Activated T-helper 1 cell treated with Interleukin-2 at 50 U/mL for 16 hours (primary cell): ENCODE results near the gene MAP4.

Source experiments
- DNase-seq: peaks from one replicate; pipeline ENCODE4 v3.0.0-alpha.2; 2020; ENCODE audit warnings: low read depth

MAP4 gene

DNA sequence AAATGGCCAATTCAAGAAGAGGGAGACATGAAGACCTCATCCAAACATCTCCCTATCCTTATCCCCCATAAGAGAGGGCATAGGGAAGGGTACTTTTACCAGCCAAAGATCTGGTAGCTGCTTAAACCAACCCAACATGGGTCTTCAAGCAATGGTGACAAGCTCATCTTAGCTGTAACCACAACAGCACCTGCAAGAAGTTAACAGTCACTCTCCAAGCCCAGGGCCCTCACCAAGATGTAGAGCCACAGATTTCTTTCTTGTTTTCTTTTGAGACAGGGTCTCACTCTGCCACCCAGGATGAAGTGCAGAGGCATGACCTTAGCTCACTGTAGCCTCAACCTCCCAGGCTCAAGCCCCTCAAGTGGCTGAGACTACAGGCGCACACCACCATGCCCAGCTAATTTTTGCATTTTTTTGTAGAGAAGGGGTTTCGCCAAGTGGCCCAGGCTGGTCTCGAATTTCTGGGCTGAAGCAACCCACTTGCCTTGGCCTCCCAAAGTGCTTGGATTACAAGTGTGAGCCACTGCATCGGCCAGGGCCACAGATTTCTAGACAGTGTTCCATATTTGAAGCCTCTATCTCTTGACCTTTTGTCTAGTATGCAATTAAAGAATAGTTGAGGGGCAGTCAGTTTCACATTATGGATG, 156.1 kb downstream of the MAP4 start:
- no peak for DNase-seq

DNA sequence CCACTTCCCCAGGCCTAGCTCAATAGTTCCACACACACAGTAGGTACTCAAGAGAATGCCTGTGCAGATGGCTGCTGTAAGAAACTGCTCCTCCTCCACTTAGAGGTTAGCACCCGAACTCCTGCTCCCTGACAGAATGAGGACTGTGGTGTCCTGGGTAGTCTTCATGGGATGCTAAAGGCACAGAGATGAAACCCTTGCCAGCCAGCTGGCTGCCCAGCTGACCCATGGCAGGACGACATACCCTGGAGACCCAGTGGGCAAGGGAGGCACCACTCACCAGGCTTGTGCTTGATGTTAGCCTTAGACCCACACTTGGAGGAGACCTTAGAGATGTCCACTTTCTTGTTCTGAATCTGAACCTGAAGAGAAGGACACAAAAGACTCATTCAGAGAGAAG, 159.1 kb downstream of the MAP4 start:
- no peak for DNase-seq

DNA sequence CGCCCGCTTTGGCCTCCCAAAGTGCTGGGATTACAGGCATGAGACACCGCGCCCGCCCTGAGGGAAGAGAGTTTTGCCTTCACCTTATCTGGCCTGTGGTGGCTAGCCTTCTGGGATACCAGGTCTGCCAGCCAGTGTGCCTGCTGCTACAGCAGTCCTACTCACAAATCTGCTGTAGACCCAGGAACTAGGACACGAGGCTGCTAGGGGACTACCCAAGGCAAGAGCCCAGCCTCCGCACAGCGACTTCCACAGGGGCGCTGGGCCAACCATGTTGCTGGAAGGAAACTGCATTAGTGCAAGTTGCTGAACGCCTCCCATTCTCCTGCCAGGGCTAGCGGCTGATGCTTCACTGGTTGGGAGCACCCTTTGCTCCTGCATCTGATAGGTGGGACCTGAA, 159.5 kb downstream of the MAP4 start:
- DNase-seq: no peak

DNA sequence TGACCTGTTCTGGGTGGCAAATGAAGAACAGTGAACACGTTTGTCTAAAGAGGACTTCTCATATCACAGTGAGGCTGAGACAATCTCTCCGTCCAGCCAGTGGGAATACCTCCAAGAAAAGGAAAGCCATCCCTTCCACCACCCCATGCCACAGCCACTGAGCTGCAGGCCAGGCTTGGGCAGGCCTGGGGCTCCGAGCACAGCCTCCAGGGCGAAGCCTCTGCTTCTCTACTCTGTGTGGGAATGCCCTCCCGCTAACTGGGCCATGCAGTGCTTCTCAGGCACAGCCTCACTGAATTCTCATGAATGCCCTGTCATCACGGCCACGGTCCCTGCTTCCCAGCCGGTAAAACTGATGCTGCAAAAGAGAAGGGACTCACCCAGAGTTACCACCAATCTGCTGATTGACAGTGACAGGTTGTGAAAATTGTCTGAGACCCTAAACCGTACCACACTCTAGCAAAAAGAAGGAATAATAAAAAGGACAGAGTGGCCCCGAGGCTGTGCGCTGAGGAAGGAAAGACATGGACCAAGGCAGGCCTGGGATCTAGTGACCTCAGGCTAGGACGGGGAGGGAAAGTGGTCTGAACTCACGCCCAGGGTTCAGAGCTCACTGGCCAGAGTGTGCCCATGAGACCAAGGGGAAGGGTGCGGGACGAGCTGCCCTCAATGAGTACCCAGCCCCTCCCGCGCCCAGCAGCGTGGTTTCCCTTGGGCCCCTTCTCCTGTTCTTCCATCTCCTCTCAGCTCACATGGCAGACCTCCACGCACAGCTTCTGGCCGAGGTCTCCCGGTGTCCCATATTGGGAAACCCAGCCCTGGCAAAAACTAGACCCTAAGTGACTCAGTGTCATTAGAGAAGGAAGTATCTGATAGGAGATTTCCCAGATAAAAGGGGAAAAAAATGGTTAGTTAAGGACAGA, 160.5 kb downstream of the MAP4 start:
- DNase-seq: no peak

DNA sequence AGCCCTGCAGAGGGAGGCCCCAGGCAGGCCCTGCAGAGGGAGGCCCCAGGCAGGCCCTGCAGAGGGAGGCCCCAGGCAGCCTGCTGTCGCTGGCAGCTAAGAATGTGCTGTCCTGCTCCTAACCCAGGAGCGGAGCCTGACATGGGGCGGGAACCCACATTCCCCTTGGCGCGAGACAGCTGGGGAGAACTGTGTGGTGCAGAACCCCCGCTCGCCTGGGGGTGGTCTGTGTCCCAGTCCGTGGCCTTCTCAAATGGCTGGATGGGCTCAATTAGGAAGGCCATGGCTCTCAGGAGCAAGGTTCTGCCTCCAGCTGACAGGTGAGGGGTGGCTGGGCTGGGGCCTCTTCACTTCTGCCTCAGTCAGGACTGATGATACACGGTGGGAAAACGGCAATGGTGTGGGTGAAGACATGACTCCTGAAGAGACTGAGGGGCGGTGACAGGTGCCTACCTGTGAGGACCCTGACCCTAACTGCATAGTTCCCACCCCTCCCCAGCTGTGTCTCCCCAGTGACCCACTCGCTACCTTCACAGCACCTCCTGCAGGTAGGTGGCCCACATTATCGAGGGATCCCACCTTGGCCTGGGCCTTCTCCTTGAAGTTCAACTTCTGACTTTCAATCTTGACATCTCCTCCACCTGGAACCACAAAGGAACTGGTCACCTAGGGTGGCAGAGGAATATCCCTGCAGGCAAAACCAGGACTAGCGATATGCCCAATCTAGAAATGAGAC, 161.3 kb downstream of the MAP4 start:
- no peak for DNase-seq

DNA sequence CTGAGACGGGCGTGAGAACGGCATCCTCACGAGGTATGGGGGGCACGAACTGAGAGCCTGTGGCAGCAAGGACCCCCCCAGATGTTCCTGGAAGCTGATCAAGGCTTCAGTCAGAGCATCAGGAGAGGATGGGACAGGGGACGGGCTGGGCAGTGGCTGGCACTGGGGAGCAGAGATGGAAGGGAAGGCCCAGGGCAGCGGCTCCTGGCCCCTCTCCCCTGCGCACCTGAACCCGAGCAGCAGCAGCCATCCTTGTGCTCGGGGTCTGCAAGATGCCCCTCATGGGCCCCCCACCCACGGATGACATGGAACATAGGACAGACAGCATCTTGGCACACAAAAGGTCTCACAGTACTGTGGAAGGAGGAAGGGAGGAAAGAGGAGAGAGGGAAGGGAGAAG, 161.9 kb downstream of the MAP4 start:
- DNase-seq: no peak

DNA sequence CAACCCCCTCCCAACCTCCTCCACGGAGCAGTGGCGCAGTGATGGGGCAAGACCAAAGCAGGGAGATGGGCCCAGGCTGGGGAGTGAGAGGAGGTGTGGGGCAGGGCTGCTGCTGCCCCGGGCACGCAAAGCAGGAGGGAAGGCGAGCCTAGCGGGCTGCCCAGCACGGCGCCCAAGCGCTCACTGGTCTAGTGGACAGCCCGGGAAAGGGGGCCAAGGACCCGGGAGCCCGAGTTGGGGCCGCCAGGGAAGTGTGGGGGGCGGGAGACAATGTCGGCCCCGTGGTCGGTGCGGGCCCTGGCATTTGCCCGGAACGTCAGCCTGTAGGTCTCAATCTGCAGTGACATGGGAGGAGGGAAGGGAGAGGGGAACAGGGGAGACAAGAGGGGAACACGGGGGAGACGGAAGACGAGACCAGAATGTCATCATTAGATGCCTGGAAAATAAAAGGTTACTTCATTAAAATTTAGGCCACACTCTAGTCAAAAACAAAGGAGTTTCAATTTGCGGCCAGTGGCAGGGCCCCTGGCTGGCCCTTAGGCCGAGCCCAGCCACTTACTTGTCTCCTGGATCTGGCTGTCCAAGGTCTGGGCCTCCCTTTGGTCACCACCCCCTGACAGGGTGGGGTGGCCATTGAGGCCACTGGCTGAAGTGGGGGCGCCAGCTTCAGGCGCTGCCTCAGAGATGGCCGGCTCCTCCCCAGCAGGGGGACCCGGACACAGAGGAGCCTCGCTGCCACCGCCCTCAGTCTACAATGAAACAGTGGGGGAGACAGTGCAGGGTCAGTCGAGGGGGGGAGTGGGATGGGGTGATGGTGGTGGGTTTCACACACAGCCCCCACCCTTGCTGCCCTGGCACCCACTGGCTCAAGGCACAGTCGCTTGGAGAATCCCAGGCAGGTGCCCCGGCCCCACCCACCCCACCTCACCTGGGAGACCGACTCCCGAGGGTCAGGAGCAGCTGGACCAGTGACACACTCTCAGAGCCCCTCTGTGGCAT, 163.3 kb downstream of the MAP4 start:
- no peak for DNase-seq

DNA sequence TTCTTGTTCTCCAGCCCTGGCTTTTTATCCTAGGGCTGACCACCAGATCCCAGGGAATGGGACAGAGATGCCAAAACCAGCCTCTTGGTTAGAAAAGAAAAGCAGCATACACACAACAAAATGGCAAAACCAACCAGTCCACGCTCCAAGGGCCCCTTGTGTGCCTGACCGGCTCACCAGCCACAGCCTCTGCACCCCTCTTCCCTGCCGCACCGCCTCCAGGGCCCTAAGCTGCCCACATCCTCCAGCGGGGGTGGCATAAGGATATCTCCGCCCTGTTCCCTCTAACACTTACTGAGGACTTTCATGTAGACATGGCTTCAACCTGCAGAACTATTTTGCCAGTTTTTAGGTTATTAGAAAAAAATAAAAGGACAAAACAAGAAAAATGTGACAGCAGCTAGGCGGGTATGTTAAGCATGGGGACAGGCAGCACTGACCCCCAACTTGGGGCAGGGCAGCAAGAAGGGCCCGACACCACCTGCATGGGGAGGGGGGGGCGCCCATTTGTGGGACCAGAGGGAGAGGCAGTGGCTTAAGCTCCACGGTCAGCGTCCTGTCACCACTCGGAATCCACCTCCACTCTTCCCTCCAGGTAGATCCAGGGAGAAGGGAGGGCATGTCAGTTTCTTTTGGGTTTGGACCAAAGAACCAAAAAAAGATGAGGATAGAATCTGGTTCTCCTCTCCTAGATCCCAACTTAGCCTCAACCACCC, 164.2 kb downstream of the MAP4 start:
- no peak for DNase-seq

DNA sequence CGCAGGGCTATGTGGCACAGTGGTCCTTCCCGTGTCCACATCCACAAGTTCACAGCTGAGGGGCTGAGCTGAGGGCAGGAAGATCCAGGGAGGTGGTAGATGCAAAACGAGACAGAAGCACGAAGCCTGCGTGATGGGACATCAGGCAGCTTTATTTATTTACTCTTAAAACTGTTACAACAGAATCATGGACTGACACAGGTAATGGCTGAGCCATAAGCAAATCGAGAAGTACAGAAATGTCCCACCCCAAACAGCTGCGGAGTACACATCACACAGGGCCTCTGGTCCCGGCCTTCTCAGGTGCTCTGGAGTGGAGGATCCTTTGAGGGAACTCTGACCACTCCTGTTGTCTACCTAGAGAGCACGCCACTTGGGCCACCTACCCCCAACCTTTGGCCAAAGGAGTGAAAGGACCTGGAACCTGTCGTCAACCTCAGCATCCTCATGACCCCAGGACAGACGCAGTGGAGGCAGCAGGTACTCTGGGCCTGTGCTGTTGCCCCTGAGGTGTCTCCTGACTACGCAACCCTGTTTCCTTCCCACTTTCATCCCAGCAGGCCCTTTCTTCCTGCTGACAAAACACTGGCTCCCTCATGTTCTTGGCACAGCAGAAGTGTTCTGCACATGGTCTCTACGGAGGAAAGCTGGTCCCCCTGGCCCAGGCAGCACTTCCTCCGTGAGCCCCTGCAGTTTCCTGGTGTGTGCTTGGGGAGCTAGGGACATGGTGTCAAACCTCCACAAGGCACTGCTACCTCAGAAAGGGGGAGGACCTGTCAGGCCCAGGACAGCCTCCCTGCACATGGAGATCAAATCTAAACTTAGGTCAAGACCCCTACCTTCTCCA, 165.4 kb downstream of the MAP4 start:
- DNase-seq: no peak

DNA sequence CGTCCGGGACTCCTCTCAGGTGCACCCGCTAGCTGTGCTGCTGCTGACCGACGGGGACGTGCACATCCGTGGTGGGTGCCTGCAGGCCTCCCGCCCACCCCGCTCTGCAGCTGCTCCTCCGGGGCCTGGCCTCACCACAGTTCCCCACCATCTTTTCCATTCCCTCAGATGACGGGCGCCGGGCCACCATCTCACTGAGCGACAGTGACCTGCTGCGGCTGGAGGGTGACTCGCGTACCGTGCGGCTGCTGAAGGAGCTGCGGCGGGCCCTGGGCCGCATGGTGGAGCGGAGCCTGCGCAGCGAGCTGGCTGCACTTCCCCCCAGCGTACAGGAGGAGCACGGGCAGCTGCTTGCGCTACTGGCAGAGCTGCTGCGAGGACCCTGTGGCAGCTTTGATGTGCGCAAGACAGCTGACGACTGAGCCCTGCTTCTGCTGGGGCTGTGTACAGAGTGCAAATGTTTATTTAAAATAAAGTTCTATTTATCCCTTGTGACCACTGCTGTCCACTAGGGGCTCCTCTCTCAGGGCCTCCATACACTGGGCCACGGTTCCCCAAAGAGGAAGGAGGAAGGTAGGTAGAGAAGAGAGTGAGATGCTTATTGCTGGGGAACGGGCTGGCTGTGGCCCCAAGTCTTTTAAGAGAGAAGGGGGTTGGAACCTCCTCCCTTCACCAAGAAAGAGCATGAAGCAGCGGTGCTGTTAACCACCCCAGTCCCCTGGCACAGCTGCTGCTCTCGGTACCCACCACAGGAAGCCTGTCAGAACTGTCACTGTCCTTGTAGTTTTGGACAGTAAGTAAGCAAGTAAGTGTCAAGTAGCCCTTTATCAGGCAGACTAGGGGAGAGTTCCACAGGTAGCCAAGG, 166.3 kb downstream of the MAP4 start:
- DNase-seq: no peak

DNA sequence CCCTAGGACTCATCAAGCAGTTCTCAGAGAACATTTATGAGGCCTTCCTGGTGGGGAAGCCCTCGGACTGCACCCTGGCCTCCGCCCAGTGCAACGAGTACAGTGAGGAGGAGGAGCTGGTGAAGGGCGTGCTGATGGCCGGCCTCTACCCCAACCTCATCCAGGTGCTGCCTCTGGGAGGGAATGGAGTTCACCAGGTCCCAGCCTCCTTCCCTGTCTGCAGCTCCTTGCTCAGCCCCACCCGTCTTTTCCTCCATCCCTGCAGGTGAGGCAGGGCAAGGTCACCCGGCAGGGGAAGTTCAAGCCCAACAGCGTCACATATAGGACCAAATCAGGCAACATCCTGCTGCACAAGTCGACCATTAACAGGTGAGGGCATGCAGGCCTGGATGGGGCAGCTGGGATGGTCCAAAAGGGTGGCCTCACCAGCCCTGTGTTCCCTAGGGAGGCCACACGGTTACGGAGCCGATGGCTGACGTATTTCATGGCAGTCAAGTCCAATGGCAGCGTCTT, 167.0 kb downstream of the MAP4 start:
- no peak for DNase-seq

DNA sequence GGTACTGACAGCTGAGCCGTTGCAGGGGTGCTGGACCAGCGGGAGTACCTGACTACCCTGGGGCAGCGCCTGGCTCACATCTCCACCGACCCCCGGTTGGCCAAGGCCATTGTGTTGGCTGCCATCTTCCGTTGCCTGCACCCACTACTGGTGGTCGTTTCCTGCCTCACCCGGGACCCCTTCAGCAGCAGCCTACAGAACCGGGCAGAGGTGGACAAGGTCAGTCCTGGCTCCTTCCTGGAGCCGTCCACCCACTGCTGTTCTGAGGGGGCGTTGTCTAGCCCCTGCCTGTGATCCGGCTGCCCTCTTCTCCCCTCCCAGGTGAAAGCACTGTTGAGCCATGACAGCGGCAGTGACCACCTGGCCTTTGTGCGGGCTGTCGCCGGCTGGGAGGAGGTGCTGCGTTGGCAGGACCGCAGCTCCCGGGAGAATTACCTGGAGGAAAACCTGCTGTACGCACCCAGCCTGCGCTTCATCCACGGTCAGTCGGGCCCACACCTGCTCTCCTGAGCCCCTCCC, 167.6 kb downstream of the MAP4 start:
- no peak for DNase-seq

DNA sequence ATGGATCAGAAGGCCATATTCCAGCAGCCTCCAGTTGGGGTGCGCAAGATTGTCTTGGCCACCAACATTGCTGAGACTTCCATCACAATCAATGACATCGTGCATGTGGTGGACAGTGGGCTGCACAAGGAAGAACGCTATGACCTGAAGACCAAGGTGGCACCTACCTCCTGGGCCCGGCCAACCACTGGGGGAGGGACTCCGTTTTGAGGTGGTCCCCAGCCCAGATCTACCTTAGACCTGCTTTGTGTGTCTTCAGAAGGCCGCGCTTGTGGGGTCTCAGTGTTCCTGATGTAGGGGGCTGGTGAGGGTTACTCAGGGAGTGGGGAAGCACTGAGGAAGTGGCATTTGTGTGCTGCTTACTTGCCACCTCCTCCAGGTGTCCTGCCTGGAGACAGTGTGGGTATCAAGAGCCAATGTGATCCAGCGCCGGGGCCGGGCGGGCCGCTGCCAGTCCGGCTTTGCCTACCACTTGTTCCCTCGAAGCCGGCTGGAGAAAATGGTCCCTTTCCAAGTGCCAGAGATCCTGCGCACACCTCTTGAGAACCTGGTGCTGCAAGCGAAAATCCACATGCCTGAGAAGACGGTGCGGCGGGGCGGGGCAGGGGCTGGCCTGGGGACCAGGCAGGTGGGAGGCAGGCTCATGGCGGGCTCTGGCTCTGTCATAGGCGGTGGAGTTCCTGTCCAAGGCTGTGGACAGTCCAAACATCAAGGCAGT, 168.3 kb downstream of the MAP4 start:
- DNase-seq: no peak

DNA sequence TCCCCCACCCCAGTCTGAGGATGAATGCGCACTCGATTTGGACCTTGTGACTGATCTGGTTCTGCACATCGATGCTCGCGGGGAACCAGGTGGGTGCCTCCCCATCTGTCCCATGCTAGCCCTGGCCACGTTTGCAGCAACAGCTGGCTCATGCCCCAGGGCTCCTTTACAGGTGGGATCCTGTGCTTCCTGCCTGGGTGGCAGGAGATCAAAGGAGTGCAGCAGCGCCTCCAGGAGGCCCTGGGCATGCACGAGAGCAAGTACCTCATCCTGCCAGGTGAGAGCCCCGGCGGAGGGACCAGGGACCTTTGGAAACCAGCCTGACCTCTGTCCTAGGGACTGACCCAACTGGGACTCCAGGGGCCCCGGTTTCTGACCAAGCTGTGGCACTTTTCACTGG, 169.0 kb downstream of the MAP4 start:
- DNase-seq: no peak

DNA sequence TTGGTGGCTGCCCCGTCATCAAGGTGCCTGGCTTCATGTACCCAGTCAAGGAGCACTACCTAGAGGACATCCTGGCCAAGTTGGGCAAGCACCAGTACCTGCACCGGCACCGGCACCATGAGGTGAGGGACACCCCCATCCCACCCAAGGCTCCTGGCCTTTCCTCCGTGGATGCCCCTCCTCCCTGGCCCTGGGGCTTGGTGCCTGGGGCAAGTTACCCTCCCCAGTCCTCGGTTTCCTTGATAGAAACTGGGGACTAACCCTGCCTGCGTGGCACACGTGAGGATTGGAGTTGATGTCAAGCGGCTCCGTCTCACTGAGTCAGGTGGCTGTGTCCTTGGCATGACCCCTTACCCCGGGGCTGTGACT, 169.4 kb downstream of the MAP4 start:
- no peak for DNase-seq

DNA sequence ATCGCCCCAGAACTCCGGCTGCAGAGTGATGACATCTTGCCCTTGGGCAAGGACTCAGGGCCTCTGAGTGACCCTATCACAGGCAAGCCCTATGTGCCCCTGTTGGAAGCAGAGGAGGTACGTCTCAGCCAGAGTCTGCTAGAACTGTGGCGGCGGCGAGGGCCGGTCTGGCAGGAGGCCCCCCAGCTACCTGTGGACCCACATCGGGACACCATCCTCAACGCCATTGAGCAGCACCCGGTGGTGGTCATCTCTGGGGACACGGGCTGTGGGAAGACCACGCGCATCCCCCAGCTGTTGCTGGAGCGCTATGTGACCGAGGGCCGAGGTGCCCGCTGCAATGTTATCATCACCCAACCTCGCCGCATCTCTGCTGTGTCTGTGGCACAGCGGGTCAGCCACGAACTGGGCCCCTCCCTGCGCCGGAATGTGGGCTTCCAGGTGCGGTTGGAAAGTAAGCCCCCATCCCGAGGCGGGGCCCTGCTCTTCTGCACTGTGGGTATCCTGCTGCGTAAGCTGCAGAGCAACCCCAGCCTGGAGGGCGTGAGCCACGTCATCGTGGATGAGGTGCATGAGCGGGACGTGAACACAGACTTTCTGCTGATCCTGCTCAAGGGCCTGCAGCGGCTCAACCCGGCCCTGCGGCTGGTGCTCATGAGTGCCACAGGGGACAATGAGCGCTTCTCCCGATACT, 169.9 kb downstream of the MAP4 start:
- no peak for DNase-seq

DNA sequence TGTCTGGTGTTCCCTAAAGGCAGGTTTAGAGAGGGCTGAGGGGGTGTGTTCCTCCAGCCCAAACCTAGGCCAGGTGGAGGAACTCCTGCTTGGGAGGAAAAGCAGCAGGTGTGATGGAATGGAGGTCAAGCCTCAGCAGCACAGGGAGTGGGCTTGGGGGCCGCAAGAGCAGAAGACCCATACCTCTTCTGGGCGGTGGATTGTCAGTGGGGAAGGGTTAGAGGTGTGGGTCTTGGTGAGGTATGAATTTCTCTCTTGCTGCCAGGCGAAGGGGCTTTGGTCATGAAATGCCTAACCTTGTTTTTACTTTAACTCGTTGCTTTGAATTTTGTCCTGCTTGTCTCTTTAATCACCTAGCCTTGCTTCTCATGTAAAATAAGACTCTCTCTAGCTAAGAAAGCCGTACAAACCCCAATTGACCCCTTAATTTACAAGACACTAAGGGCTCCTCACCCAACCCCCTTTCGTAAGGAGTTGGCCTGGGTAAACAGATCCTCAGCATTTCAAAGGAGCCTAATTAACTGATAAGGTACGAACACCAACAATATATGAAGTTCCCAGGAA, 174.3 kb downstream of the MAP4 start:
- DNase-seq: no peak
